ENCODE results near the gene NSG1.

GRCh38 chr4:4456816-4457578 is 70.1 kb downstream of the NSG1 start:
- TF ChIP-seq, protein P1, sequence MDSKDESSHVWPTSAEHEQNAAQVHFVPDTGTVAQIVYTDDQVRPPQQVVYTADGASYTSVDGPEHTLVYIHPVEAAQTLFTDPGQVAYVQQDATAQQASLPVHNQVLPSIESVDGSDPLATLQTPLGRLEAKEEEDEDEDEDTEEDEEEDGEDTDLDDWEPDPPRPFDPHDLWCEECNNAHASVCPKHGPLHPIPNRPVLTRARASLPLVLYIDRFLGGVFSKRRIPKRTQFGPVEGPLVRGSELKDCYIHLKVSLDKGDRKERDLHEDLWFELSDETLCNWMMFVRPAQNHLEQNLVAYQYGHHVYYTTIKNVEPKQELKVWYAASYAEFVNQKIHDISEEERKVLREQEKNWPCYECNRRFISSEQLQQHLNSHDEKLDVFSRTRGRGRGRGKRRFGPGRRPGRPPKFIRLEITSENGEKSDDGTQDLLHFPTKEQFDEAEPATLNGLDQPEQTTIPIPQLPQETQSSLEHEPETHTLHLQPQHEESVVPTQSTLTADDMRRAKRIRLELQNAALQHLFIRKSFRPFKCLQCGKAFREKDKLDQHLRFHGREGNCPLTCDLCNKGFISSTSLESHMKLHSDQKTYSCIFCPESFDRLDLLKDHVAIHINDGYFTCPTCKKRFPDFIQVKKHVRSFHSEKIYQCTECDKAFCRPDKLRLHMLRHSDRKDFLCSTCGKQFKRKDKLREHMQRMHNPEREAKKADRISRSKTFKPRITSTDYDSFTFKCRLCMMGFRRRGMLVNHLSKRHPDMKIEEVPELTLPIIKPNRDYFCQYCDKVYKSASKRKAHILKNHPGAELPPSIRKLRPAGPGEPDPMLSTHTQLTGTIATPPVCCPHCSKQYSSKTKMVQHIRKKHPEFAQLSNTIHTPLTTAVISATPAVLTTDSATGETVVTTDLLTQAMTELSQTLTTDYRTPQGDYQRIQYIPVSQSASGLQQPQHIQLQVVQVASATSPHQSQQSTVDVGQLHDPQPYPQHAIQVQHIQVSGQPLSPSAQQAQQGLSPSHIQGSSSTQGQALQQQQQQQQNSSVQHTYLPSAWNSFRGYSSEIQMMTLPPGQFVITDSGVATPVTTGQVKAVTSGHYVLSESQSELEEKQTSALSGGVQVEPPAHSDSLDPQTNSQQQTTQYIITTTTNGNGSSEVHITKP (CRISPR knock-in tag; IDR thresholded peaks at IDR 0.05; ENCODE audit: low read depth): no peak
- TF ChIP-seq ZNF350 (CRISPR knock-in tag; IDR thresholded peaks at IDR 0.05; ENCODE audit: borderline replicate concordance, low read depth): no peak
- TF ChIP-seq CTCF (CRISPR knock-in tag; IDR thresholded peaks at IDR 0.05): no peak
- no peak for TF ChIP-seq ZNF180 (CRISPR knock-in tag; IDR thresholded peaks at IDR 0.05; ENCODE audit: borderline replicate concordance, low read depth)
- TF ChIP-seq, protein P2, sequence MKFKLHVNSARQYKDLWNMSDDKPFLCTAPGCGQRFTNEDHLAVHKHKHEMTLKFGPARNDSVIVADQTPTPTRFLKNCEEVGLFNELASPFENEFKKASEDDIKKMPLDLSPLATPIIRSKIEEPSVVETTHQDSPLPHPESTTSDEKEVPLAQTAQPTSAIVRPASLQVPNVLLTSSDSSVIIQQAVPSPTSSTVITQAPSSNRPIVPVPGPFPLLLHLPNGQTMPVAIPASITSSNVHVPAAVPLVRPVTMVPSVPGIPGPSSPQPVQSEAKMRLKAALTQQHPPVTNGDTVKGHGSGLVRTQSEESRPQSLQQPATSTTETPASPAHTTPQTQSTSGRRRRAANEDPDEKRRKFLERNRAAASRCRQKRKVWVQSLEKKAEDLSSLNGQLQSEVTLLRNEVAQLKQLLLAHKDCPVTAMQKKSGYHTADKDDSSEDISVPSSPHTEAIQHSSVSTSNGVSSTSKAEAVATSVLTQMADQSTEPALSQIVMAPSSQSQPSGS (CRISPR knock-in tag; IDR thresholded peaks at IDR 0.05): no peak
- no peak for TF ChIP-seq SP1 (IDR thresholded peaks at IDR 0.05)
- TF ChIP-seq SP1 (CRISPR knock-in tag; IDR thresholded peaks at IDR 0.05): no peak
- no peak for TF ChIP-seq USF2 (IDR thresholded peaks at IDR 0.05; ENCODE audit: low read depth, low read length)
- TF ChIP-seq USF2 (CRISPR knock-in tag; IDR thresholded peaks at IDR 0.05; ENCODE audit: borderline replicate concordance): no peak

All from HepG2 (cell line).